HG02870 (cell line): ENCODE data around the gene GSTT4.
"Not testable (repeated sequence)": the region's sequence is repeated elsewhere in the genome, so short reads cannot be mapped to it uniquely, and the experiment has no call there.

ENCODE experiments used
- ATAC-seq: cut with Tn5 transposase; IDR thresholded peaks from one replicate; pipeline ENCODE4 v1.9.1; 2021; ENCODE audit warnings: mild to moderate bottlenecking, moderate library complexity; ENCODE audit not compliant: unreplicated experiment

The GSTT4 gene

DNA sequence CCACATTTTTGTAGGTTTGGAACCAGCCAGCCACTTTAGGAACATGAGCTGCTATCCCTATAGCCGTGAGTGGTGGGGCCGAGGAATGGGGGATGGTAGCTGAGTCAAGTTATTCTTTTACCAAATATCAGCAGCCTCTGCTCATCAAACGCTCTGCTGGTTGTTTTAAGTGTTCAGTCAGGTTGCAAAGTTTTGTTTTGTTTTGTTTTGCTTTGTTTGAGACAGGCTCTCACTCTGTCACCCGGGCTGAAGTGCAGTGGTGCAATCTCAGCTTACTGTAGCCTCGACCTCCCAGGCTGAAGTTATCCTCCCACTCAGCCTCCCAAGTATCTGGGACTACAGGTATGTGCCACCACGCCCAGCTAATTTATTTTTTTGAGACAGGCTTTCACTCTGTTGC is 20.2 kb upstream of the GSTT4 start:
- ATAC-seq: no peak

DNA sequence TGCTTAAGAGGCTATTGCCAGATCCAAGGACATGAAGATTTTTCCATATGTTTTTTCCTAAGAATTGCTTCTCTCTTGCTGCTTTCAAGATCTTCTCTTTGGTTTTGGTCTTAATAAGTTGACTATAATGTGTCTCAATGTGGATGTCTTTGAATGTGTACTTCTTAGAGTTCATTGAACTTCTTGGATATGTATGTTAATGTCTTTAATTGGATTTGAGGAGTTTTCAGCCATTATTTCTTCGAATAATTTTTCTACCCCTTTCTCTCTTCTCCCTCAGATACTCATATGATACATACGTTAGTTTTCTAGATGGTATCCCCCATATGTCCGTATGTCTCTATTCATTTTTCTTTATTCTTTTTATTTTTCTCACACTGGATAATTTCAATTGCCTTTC is 19.1 kb upstream of the GSTT4 start:
- ATAC-seq: no peak

DNA sequence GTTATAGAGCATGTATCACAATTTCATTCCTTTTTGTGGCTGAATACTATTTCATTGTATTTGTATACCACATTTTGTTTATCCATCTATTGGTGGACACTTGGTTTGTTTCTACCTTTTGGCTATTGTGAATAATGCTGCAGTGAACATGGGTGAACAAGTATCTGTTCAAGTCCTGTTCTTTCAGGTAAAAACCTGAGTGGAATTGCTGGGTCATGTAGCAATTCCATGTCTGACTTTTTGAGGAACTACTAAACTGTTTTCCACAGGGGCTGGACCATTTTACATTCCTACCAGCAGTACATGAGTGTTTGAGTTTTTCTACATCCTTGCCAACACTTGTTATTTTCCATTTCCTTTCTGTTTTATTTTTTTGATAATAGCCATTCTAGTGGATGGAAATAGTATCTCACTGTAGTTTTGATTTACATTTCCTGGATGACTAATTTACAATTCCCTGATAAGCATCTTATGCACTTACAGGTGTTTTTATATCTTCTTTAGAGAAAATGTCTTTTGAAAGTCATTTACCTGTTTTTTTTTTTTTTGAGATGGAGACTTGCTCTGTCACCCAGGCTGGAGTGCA is 18.0 kb upstream of the GSTT4 start:
- no peak for ATAC-seq

DNA sequence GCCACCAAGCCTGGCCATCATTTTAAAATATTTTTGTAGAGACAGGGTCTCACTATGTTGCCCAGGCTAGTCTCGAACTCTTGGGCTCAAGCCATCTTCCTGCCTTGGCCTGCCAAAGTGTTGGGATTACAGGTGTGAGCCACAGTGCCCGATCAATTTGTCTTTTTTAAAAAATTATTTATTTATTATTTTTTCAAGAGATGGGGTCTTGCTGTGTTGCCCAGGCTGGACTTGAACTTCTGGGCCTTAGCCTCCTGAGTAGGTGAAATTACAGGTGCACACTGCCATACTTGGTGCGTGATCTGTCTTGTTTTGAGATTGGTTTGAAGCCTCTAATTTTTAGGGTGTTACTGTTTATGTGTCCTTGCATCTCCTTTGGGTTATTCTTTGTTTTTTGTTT is 16.1 kb upstream of the GSTT4 start:
- ATAC-seq: no peak

DNA sequence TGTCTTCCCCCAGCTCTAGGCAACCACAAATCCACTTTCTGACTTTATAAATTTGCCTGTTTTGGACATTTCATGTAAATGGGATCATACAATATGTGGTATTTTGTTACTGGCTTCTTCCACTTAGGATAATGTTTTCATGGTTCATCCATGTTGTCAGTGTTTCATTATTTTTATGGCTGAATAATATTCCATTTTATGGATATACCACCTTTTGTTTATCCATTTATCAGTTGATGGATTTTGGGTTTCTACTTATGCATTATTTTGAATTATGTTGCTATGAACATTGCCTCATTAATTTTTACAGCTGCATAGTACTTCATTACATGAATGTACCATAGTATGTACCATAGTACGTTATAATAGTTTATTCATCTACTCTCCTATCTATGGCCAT is 10.9 kb upstream of the GSTT4 start:
- ATAC-seq: no peak

DNA sequence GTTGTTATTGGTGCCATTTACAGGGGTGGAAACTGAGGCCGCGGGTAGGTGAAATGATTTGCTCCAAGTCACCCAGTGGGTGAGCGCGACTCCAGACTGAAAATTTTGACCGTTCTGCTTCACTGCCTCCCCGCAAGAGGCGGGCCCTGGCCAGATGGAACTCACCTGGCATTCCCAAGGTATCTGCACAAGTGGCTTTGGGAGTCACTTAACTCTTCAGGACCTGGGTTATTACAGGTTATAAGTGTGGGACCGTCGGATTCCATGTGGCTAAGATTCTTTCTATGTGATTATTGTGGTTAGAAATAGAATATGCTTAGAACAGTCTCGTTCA is 6.4 kb upstream of the GSTT4 start:
- ATAC-seq: no peak

DNA sequence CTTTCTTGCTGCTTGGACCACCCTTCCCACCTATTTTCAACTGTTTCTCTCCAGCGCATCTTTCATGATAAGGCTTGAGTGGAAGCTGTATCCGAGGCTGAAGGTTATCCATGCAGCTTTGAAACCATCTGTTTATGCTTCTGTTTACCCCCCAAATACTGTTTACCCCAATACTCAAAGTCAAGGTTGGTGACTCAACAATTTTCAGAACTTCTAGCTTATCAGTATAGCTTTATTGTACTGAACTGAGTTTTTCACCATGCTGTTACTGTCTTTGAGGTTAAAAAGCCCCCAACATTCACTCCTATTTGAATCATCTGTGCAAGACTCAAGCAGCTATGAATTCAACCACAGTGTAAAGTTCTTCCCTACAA is 4.8 kb upstream of the GSTT4 start:
- no peak for ATAC-seq

DNA sequence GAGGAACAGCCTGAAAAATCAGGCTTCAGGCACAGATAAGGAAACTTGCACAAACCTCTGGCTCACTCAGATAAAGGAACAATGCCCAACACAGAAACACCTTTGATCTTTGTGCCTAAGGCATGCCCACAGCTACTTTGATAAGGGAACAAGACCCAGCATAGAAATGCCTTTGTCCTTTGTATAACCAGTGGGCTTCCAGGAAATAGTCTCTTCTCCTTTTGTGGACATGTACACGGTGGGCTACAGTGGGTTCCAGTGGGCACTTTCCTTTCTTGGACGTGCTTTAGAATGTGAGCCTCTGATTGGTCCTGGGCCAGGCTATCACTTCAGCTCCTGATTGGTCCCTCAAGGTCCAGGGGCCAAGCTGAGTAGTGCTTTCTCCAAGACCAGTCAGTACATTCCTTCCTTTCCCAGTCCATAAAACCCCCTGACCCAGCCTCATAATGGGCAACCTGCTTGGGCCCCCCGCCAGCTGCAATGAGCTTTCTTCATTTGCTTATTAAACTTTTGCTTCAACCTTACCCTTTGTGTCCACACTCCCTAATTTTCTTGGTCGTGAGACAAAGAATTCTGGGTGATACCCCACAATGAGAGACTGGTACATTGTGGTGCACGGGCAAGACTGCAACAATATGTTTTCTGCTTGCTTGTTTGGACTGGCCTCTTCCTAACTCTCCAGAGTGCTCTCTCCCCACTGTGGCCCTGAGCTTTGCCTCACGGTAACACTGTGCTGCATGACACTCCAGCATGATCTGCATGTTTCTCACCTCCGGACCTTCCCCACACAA is 4.2 kb upstream of the GSTT4 start:
- ATAC-seq: no peak

DNA sequence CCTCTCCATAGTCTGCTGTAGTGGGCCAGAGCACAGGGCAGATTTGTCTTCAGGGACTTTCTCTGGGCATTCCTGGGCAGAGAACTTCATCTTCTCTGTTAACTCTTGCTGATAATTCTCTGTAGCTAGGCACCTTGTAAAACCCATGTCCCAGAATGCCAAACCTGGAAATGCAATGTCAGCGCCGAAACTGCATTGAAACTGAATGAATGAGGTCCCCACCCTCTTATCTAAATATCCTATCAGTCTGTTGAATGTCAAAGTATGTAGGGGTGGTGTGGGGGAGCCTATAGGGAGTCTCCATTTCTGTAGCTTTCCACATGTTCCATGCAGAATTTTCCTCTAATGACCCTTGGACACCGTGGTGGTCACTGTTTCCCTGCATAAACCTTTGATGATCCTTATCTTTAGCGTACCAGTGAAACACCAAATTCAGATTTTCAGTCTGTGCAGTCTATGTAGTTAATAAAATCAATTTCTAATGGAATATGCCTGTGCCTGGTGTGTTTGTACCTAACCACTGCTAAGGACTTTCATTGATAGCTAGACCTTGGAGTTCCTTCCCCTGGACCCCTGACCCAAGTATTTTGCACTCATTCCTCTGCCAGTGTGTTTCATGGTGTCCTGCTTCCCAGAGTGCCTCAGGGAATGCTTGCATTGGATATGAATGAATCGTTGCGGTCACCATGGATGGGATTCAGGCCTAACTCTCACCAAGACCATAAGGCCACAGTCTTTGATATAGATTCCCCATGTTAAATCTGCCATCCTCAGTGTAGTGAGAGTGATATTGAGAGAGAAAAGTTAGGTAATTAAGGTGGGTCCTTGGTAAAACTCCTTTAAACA is 3.4 kb upstream of the GSTT4 start:
- no peak for ATAC-seq

DNA sequence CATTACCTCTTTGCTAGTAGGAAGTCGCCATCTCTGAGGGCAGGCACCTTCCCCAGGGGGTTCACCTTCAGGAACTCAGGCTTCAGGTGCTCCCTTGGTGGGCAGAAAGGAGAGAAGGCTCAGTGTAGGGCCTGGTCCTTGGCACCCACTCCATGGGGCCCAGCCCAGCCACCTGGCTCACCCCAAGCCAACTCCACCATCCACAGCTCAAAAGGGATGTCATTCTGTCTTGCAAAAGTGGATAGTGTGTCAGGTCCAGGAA is 2.7 kb upstream of the GSTT4 start:
- ATAC-seq: no peak

DNA sequence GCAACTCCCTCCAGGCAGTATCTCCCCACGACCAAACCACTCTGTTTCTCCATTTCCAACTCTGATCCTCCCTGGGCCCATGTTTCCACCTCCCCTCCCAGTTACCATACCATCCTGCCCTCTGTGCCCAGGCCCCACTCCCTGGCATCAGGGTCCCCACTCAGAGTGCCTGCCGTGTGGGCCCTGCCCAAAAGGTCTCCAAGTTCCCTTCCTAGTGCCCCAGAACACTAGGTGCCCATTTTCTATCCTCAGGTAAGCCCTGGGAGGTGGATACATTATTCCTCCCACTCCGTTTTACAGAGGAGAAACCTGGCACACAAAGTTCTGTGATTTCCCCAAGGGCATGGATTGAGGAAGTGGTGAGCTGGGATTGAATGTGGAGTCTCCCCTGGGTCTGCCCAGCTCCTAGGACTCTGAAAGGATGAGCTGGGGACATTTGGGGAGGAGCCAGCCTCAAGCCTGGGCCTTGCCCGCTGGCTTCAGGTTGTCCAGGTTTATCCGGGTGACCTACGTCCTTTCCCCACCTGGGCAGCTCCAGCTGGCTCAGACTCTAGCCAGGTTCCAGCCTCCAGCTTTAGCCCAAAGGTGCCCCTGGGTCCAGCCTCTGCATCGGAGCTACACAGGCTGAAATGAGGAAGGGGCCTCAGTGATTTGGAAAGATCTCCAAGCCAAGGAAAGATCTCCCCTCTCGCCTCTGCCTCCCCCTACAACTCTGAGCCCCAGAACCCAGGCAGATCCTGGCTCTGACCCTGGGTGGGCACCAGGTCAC is 2.2 kb upstream of the GSTT4 start:
- no peak for ATAC-seq

DNA sequence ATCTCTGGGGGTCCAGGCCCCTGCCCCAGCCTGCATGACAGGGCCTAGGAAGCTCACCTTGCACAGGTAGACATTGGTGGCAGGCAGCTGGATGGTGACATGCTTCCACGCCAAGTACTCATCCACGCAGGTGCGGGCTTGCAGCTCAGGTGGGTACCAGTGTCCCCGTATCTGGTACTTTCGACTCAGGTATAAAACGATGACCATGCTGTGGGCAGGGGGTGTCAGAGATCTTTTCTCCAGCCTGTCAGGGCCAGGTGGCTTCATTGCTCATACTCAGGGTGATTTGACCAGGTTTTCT is 1.6 kb upstream of the GSTT4 start:
- ATAC-seq: no peak

DNA sequence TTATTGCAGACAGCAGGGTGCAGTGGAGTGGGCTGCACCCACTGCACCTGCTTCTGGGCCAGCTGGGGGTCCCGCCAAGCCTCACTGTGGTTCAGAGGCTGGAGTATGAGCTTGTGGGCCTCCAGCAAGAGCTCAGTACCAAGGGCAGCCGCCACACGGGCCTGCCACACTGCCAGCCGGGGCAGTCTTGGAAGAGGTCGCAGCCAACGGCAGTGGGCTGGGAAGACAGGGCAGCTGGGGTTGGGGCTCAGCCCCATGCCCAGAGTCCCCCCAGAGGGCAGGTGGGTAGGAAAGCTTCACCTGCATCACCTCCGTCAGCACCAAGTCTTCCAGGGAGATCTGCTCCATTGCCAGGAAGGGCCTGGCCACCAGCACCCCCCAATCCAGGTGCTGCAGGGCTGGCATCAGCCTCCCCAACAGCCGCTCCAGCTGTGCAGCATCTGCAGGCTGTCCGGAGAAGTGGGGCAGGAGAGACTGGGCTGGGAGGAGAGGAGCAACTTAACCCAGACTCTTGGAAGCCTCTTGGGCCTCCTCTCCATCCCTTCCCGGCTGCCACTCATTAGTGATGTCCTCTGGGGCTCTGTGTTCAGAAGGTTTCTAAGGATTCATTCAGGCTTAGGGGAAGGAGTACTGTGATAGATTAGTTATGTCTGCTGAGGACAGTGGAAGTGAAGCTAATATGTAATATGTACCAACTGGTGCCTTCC is 1.1 kb upstream of the GSTT4 start:
- ATAC-seq: no peak

DNA sequence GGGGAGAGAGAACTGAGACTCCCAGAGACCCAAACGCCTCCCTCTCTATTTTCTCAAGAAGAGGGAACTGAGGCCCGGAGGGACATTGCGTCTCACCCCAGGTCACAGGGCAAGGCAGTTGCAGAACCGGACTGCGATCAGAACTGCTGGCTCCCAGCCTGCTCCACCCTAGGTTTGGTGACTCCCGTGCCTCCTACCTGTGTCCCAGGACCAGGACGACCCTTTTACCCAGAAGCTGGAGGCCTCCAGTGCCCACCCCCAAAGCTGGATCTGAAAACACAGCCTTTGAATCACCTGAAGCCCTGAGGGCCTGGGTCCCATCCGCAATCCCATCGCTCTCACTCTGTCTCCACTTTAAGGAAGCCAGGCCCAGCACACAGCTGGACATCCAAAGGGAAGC is 1.4 kb downstream of the GSTT4 start:
- ATAC-seq: no peak

DNA sequence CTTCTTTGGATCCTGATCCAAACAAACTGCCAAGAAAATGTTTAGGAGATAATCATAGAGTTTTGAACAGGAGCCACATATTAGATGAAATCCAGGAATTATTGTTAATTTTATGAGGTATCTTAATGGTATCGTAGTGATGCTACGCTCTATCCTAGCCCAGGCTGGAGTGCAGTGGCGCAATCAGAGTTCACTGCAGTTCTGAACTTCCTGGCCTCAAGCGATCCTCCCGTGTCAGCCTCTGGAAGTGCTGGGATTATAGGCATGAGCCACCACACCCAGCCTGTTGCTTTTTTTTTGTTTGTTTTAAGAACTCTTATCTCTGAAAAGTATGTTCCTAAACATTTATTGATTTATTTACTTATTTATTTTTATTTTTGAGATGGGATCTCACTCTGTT is 2.4 kb downstream of the GSTT4 start:
- ATAC-seq: no peak

DNA sequence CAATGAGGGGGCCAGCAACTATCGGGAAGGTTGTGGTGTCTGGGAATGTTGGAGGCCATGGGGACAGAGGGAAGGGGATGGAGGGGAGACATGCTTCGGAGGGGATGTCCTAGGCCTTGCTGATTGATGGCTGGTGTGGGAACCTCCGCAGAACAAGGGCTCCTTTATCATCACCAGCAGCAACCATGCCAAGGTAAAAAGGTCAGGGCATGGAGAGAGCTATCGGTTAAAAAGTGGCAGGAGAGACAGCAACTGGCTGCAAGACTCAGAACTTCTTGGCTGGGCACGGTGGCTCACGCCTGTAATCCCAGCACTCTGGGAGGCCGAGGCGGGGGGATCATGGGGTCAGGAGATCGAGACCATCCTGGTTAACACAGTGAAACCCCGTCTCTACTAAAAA is 3.0 kb downstream of the GSTT4 start:
- ATAC-seq: no peak

DNA sequence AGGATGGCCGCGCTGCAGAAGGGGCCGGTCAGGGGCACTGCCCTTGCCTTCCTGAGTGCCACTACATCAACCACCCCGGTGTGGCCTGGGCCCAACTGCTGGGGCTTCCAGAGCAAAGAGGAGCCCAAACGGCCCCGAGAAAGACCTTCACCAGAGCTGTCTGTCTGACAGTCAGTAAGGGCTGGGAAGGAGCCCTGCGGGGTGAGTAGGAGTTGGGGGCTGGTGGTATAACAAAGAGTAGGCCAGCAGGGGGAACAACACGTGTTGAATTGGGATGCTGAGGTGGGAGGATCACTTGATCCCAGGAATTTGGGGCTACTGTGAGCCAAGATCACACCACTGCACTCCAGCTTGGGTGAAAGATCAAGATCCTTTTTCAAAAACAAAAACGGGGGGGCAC is 3.9 kb downstream of the GSTT4 start:
- ATAC-seq: no peak

DNA sequence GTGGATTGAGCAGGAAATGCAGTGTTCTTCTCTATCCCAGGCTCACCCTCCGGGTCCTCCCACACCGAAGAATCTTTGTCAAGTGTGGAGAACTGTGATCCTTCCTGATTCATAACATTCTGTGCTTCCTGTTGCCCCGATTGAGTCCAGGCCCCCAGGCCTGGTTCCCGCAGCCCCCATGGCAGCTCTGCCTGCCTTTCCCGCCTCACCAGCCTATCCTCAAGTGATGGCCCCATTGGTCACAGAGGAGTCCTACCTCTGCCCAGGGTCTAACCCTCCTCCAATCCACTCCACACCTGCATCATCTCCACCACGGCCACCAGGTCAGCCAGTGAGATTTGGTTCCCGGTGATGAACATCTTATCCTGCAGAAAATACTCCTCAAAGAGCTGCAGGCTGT is 5.5 kb downstream of the GSTT4 start:
- ATAC-seq: not testable (repeated sequence)

DNA sequence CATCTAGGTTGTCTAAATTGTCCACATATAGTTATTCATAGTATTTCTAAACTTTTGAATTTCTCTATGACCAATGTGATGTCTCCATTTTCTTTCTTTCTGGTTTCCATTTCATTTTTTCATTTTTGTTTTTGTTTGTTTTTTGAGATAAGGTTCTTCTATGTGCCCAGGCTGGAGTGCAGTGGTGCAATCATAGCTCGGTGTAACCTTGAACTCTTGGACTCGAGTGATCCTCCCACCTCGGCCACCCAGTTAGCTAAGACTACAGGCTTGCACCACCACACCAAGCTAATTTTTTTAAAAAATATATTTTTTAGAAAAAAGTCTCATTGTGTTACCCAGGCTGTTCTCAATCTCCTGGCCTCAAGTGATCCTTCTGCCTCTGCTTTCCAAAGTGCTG is 8.2 kb downstream of the GSTT4 start:
- no peak for ATAC-seq

DNA sequence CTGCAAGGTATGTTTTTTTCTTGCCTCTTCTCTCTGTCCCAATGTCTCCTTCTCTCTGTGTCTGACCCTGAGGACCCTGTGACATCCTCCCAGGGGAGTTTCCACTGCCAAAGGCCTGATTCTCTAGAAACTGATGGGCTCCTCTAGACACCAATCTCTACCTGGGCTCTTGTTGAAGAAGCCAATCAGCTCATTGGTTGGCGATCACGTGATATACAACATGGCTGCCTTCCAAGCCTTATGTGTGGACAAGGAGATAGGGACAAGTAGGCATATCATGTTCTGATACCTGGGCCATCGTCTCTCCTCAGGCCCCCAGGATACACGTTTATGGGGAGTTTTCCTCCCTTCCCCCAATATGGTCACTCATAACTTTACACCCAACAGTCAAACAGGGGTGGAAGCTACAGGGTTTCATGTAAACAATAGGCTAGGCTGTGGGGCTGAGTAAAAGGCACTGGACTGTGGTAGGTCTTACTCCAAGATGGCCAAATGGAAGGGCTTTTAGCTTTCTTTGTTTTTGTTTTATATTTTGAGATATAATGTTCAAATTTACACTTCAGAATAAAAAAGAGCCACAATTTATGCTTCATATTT is 11.6 kb downstream of the GSTT4 start:
- not testable (repeated sequence) for ATAC-seq

DNA sequence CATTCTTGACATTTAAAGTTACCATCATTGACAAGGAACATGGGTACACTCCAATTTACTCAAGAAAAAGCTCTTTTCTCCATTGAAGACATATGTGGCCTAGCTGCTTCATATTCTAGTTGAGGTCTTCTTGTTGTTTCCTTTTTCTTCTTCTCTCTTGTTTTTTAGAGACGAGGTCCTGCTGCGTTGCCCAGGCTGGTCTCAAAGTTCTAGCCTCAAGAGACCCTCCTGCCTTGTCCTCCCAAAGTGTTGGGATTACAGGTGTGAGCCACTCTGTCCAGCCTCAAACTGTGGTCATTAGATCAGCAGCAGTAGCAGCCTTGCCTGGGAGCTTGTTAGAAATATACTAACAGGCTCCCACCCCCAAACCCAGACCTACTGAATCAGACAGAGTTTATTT is 12.2 kb downstream of the GSTT4 start:
- not testable (repeated sequence) for ATAC-seq
